ENCODE data around the gene SCAMP2.

Gene SCAMP2

DNA sequence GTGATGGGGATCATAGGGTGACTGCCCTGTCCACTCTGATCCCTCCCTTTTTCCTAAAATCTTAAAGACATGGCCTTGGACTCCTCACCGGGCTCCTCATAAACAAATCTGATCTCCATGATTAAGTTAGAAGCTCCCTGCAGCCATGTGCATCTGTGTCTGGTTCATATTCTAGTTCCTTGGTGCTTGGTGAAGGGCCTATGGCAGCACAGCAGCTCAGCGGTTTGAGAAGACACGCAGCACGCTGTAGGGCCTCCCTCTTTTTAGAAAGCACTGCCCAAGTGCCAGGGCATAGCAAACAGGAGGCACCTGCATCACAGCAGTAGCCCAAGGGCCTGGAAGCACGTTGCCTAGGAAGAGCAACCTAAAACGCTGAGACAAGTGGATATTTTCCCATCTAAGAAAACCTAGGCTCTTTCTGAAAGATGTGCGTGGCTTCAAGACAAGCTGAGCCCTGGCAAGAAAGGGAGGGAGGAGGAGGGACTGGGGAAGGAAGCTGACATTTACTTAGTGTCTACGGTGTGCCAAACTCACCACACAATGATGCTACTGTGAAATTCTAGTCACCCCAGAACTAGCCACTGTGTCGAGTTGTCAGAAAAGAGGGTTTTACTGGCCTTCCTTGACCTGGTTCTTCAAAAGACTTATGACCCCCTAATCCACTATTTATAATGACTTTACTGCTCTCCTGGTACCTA, 15.3 kb downstream of the SCAMP2 start:
- no peak for DNase-seq (ENCODE audit: low spot score)

DNA sequence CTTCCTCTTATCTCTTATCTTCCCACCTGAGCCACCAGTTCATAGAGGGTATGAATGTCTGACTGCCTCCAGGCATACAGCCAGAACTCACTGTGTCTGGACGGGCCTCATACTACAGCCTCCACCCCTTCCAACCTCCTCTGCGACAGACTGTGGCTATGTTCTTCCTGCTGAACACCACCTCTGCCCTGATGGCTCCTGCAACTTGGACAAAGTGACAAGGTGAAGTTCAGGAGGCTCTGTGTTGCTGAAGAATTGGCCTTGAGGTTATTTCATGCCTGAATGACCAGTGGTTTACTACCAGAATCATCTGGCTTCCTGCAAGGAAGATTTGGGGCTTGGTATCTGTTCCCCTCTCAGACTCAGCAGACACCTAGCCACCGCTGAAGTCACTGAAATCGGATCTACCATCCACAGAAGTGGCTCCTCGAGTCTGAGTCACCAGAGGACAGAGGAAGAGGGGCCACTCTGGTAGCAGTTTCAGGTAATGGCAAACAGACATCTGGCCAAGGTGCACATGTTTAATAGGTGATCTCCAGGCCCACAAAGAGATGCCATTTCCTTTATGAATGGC, 16.0 kb downstream of the SCAMP2 start:
- no peak for DNase-seq (ENCODE audit: low spot score)

DNA sequence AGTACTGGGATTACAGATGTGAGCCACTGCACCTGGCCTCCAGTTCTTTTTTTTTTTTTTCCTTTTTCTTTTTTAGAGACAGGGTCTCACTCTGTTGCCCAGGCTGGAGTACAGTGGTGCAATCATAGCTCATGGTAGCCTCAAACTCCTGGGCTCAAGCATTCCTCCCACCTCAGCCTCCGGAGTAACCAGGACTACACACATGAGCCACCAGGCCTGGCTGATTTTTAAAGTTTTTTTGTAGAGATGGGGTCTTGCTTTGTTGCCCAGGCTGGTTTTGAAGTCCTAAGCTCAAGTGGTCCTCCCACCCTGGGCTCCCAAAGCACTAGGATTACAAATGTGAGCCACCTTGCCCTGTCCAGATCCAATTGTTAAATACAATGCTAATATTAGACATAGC, 16.6 kb downstream of the SCAMP2 start:
- no peak for DNase-seq (ENCODE audit: low spot score)

DNA sequence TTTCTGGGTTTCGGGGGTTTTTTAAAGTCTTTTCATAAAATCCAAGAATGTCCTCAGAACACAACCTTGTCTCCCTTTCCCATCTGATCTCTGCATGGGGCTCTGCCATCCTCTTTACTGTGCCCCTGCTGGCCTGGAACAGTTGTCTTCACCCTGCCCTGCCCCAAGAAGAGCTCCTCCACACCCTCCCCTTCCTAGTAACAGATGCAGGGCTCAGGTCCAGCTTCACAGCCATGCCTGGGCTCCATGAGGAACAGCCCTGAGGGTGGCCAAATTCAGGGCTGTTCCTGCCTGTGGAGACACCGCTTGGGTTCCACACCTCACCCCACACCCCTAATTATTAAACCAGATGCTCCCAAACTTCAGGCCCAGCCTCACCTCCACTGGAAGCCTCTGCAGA, 17.3 kb downstream of the SCAMP2 start:
- no peak for DNase-seq (ENCODE audit: low spot score)

DNA sequence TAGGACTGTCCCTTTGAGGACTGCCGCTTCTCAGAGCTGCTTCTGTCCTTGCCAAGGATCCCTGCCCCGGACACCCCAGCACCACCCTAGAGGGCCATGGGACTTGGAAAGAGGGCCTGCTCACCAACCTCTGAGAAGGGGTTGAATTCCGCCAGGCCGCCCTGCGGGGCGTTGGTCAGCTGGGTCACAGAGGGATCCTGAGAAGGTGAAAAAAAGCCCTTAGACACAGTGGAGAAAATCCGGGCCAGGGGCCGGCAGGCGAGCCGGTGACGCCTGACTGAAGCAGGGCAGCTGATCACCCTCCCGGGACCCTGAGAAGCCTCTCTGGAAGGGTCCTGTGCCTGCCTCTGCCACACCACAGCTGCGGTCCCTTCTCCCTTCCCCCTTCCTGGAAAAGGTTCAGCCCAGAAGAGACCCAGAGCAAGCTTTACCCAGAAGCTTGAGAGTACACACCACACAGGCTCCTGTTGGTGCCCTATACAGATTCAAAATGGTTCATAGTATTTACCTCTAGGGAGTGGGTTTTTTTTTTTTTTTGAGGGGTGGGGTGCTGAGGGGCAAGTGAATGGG, 18.6 kb downstream of the SCAMP2 start:
- DNase-seq (ENCODE audit: low spot score) = no peak

DNA sequence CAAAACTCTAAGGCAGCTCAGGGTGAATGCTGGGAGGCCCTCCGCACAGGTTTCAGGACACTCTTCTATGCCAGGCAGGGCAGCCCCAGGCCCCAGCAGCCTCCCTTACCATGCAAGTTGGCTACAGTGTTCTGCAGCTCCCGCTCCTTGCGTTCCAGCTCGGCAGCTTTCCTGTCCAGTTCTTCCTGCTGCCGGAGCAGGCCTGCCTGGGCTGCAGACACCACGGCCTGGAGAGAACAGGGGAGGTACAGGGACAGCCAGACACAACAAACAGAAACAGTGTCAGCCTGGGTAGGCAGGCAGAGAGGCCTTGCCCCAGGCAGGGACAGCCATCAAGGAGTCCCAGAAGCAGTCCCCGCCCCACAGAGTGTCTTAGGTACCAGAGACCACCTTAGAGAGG, 21.2 kb downstream of the SCAMP2 start:
- no peak for DNase-seq (ENCODE audit: low spot score)

DNA sequence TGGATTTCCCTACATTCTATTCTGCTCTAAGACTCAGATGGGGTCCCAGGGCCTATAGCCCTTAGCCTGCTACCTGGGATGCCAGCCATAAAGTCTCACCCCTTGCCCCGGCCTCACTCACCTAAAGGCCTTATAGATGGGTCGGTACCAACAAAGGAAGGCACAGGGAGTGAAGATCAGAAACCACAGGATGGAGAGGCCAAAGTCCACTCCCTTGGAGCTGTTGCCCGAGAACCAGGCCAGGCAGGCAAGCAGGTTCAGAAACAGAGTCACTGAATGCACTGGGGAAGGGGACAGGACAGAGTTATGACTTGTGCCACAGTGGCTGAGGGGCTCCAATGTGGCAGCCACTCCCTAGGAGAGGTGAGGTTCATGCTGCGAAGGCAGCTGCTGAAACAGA, 22.8 kb downstream of the SCAMP2 start:
- DNase-seq (ENCODE audit: low spot score) = no peak

DNA sequence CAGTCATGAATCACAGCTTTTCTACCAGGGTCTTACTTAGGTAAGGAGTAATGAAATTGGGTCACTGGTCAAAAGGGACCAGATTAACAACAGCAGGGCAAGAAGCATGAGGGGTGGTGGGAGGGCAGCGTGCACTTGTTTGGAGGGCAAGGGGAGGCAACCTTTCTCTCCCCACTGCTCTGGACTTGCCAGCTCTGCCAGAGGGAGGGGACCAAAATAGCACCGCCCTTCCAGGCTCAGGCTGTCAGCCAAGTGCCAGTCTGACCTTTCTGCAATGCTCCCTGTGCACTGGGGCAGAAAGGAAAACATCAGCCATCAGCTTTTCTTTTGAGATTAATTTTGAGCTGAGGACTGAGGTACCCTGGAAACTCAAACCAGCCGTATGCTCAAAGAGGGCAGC, 25.7 kb downstream of the SCAMP2 start:
- DNase-seq (ENCODE audit: low spot score) = no peak

DNA sequence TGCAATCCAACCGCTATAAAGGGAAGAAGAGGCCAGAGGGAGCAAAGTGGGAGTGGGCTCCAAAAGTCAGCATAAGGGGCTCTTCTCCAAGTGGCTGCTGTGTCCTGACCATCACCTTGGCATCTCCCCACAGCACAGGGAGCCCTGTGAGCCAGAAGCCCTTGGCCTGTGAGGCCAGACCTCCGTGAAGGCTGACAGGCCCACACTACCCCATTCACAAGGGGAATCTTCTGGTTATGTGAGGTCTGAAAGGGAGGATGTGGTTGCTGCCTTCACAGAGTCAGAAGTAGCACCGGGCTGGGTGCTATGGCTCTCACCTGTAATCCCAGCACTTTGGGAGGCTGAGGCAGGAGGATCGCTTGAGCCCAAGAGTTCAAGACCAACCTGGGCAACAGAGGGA, 27.6 kb downstream of the SCAMP2 start:
- DNase-seq (ENCODE audit: low spot score) = no peak

DNA sequence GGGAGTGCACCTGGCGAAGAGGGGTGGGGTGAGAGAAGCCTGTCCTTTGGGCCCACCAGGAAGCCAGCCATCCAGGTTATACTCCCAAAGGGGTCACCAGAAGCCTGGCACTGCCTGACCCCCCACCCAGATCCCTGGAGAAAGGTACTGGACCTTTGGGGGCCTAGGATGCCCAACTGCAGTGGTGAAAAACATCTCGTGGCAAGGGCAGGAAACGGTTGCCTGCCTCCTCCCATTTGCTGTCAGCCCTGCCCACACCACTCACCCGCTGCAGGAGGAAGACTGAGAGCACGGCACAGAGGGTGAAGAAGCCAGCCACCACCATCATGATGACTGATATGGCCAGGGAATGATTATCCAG, 28.0 kb downstream of the SCAMP2 start:
- DNase-seq (ENCODE audit: low spot score) = no peak

DNA sequence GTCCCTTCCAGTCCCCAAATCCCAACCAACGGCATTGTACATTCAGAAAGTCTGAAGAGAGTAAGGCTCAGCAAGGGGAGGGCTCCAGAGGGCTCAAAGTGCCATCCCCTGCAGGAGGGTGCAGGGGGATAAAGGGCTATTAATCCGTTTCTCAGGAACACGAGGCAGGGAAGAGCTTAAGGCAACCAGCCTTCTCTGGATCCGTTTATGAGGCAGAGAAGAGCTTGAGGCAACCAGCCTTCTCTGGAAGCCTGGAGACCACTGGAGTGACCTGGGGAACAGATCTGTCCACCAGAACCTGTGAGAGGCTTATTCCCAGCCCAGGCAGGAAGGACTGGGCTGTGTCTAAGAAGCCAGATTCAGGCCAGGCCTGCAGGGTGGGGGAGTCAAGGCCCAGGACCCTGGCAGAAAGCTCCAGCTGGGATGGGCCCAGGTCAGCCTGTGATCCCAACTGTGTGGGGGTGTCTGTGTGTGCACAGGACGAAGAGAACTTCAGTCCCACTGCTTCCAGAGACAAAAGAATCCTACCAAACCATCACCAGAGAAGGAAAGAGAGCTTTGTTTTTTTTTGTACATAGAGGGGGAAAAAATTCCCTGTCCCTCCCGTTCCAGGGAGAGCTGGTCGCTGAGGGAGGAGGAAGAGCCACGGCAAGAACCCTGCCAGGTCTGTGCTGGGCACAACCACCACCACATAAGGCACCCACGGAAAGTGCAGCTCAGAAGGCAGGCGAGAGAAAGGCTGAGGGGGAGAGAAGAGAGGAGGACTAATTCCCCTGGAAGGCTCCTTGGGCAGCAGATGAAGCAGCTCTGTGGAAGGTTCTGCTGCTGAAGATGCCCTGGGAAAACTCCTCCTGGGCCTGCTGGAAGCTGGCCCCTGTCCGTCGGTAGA, 28.6 kb downstream of the SCAMP2 start:
- no peak for DNase-seq (ENCODE audit: low spot score)

DNA sequence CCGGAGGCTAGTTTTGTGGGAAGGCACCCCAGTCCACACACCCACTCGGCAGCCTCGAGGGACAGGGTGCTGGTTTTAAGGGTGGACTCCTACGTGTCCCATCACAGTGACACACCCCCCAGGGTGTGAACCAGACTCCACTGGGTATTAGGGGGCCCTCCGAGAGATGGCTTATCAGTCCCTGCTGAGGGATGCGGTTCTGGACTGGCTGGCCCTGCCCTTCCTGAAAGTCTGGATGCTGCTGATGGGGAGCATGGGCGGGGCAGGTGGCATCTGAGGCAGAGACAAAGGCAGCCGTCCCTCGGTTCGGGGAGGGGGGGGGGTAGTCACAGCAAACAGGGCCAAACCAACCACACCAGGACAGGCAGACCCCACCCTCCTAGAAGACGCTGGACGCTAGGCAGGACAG, 29.3 kb downstream of the SCAMP2 start:
- no peak for DNase-seq (ENCODE audit: low spot score)

DNA sequence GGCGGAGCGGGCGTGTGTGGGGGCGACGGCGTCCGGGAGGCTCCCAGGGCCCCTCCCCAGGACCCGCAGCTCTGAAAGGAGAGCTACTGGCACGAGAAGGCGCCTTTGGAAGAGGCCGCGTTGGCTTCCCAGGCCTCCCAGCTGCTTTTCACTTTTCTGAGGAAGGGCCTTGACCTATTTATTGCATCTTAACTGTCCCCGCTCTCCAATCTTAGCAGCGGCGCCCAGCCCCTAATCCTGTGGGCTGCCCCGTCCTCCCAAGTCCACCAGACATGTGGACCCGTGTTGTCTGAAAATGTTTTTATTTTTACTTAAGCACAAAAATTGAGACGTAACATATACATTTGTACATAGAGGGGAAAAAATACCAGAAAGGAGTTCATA, 29.7 kb downstream of the SCAMP2 start:
- DNase-seq (ENCODE audit: low spot score) = no peak

DNA sequence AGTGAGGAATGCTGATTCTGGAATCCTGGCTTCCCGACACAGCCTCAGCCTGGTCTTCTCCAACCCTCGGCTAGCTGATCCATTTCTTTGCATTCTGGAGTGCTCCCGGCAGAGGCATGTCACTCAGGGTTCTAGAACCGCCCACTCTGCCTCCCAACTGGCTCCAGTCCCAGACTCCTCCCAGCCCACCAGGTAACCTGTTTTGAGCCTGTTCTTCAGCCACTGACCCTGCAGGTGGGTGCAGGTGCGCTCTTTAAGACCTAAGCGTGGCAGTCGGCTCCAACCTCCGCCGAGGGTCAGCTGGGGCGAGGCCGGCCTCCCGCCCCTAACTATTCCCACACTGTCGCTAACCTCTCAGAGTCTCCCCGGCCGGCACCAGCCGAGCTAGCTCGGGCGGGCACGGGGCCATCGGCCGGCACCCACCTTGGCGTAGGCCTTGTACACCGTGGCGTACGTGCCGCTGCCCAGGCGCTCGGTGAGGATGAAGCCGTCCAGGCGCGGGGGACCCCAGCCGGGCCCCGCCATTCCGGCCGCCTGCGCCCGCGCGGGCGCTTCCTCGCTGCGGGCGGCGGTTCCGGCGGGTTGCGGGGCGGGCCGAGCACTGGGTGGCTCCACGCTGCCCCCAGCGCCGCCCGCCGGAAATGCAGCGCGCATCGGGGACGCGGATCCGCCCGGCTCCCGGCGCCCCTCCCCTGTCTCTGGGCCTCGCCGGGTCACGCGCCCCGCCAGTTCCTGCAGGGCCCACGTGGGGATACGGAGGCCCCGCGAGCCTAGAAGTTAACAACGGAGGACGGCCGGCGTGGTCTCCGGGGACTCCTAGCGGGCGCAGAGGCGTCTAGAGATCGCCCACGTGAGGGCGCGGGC, 30.4 kb downstream of the SCAMP2 start, which contains the start of gene ULK3:
ULK3 (minus strand) TSS at position 576 of the 864 bp plus-strand sequence; CDS start at position 525, 51 bp downstream.
- DNase-seq (ENCODE audit: low spot score) = peak; percentile 91

DNA sequence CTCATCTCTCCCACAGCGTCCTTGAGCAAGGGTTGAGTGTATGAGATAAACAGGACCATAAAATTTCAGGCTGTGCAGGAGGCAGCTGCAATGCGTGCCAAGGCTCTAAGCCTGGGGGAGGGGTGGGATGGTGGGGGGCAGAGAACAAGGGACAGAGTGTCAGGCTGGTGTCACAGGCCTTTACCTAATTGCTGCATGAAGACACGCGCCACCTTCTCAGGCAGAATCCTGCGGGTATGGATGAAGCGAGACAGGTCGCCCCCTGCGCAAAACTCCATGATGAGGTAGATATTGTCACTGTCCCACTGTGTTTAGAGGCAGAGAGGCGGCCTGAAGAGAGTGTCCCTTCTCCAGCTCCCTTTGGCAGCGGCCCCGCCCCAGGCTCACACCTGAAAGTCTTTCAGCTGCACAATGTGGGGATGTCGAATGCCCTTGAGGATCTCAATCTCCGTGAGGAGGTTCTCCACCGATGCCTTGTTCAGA, 31.2 kb downstream of the SCAMP2 start:
- no peak for DNase-seq (ENCODE audit: low spot score)

DNA sequence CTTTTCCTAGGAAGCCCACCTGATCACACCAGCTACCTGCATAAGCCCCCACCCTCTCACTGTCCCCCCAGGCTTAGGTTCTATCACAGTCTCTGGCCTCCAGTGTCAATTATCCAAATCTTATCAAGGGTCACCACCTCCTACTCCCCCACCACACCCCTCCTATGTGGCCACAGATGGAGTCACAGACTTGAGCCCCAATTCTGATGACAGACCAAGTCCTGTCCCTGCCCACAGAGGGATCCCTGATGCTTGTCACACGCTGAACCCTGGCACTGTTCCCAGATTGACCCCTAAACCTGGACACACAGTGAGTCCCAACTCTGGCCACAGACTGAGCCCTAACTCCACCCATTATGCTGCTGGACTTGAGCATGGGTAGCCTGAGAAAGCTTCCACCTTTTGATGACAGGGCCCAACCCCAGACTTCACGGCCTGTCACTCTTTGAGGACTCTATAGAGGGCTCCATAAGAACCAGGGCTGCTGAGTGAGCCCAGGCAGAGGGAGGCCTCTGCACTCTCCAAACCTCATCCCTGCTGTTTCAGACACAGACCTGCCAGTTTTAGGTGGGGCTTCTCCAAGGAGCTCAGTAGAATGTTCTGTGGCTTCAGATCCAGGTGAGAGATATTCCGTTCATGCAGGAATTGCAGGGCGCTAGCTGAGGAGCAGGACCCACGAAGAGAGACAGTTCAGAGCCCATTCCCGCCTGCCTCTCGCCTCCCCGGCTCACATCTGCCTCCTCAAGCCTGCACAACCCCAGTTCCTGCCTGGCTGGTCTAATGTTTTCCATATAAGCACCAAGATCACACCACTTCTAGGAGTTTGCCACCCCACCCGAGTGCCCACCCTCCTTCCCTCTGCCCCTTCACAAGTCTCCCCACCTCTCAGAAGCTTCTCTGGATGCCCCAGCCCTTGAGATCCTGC, 32.1 kb downstream of the SCAMP2 start:
- DNase-seq (ENCODE audit: low spot score) = no peak

DNA sequence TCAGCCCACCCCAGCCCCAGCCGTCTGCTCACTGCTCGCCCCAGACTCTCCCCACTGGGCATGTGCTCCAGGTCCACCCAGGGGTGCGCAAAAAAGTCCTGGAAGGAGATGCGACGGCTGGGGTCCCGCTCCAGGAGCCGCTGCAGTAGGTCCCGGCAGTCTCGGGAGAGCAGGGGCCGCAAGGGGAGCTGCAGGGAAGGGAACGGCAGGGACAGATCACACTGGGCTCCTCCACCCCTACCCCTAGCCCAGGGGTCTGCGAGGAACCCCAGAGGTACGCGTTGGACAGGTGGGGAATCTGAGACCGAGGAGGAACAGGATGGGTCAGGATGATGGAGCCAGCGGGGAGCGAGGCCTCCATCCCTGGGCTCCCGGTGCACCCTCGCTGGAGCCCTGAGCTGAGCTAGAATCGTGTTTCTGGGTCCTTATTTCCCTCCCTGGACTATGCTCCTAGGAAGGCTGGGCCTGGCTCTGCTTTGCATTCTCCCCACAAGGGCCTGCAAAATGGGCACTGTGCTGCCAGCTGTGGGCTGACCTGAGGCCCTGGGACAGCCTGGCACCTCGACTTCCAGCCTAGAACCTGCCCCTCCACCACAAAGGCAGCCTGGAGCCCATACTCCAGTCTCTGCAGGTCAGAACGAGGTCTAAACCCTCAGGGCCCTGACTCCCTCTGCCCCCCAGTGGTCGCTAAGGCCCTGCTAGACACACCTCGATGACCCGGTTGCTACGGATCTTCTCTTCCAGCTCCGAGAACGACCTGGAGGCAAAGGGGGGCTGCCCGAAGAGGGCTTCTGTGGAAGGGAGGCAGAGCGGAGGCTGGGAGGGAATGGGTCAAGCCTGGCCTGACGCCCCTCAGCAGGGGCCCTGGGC, 33.4 kb downstream of the SCAMP2 start:
- DNase-seq (ENCODE audit: low spot score) = no peak

DNA sequence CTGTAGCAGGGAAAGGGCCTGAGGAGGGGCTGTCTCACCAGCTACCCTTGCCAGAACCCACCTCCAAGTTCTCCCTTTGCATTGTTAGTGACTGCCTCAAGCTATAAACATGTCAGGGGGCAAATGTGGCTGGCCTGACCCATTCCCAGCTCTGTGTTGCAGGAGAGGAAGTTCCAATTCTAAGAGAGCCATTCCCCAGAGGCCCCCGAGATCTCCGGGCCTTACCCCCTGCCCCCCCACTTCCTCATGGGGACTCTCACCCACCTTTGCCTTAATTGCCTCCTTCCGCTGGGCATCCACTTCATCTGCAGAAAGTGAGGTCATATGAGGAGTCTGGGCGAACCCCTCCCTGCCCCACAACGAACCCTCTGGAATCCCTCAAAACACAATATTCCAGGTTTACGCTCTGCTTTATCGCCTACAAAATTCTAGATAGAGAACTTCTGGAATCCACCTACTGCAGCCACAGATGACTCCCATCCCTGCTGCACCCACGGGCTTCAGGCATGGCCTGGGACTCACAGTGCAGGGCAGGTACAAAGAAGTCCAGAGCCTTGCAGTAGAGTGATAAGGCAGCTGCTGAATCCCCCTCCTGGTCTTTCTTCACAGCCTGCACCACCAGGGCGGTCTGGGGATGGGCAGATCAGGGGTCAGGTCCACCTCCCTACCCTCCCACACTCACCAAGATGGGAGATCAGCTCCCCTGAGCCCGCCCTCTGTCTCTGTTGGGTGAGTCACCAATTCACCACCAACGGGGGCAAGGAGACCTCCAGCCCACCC, 34.2 kb downstream of the SCAMP2 start:
- DNase-seq (ENCODE audit: low spot score) = no peak

DNA sequence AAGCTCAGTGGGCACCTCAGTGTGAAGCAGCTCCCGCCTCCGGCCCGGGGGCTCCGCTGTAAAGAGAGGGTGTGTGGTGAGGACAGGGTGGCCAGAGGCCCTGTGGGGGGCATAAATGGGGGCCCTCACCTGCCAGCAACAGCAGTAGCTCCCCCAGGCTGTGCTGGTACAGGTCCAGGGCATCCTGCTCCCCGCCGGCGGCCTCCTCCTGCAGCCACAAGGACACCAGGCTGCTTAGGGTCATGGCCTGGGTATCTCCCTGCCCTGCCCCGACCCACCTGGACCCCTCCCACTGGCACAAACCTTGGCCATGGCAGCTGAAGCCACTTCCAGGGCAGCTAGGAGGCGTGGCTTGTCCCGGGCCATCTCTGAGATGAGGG, 35.0 kb downstream of the SCAMP2 start:
- DNase-seq (ENCODE audit: low spot score) = no peak

Measured in putamen (tissue), 1 donor.